Stimulated activated CD8-positive, alpha-beta memory T cell treated with anti-CD3 and anti-CD28 coated beads, Interleukin-12 subunit alpha, Interleukin-12 subunit beta, amount 100 ng/mL, for 1 hour (primary cell): ENCODE data around the gene PPP6R1.
A peak's percentile ranks its signal among the peaks of the same experiment; 100 is the strongest.

Source experiments
- DNase-seq: peaks from one replicate; pipeline ENCODE4 v3.0.0-alpha.2; 2020; ENCODE audit warnings: low read depth

The PPP6R1 gene, protein sequence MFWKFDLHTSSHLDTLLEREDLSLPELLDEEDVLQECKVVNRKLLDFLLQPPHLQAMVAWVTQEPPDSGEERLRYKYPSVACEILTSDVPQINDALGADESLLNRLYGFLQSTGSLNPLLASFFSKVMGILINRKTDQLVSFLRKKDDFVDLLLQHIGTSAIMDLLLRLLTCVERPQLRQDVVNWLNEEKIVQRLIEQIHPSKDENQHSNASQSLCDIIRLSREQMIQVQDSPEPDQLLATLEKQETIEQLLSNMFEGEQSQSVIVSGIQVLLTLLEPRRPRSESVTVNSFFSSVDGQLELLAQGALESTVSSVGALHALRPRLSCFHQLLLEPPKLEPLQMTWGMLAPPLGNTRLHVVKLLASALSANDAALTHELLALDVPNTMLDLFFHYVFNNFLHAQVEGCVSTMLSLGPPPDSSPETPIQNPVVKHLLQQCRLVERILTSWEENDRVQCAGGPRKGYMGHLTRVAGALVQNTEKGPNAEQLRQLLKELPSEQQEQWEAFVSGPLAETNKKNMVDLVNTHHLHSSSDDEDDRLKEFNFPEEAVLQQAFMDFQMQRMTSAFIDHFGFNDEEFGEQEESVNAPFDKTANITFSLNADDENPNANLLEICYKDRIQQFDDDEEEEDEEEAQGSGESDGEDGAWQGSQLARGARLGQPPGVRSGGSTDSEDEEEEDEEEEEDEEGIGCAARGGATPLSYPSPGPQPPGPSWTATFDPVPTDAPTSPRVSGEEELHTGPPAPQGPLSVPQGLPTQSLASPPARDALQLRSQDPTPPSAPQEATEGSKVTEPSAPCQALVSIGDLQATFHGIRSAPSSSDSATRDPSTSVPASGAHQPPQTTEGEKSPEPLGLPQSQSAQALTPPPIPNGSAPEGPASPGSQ

DNA sequence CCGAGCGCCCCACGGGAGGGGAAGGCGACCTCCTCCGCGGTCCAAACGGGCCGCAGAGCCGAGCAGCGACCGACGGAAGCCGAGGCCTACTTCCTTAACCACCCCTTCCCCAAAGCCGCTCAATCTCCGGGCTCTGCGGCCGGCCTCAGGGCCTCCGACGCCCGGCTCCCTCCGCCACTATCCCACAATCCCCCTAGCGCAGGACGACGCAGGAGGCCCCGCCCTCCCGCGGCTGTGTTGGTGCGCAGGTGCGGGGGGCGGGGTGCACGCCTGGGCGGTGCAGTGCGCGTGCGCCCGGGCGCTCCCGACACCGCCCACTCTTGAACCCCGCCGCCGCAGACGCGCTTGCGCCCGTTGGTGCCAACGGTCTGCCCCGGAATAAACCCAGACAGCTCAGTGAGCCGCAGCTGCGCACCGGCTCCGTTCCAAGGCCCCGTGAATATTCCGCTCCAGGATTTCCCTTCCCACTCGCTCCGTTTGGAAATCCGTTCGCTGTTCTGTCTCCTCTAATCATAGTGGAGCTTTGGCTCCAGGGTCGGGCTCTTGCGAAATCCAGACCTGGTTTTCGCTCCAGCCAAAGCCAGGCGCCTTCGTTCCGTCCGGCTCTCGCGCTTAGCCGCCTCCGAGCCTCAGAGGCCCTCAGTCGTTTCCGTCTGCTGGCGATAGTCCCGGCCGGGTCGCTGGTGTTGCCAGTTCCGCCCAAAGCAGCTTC lies at the start of gene PPP6R1:
Gene PPP6R1 (minus strand): TSS at position 190 of the 712 bp plus-strand sequence. CDS start 11,914 bp downstream, outside the sequence.
- DNase-seq, result peak; percentile 88

DNA sequence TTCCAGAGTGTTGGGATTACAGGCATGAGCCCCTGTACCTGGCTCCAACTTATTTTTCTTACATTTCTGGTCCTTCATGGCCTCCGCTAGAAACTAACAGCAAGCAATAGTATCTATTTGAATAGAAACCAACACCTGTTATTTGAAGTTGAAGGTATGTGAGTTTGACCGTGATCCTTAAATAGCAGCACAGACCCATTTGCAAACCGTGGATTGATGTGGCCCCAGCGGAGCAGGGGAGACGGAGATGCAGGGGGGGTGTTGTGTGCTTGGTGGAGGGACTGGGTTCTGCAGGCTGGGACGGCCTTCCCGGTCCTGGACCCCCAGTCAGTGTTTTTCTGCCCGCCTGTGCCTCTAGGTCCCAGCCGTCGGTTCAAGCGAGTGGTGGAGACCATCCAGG lies 49.5 kb upstream of the PPP6R1 start:
- DNase-seq, result no peak

DNA sequence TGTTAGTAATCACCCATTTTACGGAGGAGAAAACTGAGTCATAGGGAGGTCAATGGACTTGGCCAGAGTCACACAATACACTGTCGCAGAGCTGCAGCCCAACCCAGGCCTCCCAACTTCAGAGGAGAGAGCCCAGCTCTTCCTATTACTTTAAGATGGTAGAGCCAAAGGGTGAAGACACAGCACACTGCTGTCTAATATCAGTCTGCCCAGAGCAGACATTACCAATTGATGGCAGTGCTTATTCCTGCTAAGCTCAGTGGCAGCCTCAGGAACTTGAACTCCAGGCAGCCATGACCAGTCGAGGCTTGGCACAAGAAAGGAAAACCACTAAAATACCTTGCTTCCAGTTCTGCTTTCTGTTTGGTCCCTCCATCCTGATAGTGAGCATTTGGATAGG lies 47.9 kb upstream of the PPP6R1 start:
- DNase-seq, result no peak

DNA sequence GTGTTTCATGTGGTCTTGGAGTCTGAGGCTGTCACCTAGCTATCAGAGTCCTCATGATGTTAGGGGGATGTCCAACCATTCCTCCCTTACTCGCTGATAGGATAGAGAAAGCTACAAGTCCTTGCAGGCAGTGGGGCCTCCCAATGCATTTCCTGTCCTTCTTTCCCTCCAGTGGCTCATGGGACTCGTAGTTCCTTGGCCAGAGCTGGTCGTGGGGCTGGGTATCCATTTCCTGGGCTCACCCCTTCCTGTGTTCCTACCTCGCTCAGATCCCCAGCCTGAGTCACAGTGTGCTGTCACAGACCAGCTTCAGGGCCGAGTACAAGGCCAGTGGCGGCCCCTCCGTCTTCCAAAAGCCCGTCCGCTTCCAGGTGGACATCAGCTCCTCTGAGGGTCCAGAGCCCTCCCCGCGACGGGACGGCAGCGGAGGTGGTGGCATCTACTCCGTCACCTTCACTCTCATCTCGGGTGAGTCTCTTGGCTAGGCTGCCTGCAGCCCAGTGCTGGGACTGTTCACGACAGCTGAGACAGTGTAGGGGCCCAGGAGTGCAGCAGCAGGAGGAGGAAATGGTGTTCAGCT lies 47.3 kb upstream of the PPP6R1 start:
- no peak for DNase-seq

DNA sequence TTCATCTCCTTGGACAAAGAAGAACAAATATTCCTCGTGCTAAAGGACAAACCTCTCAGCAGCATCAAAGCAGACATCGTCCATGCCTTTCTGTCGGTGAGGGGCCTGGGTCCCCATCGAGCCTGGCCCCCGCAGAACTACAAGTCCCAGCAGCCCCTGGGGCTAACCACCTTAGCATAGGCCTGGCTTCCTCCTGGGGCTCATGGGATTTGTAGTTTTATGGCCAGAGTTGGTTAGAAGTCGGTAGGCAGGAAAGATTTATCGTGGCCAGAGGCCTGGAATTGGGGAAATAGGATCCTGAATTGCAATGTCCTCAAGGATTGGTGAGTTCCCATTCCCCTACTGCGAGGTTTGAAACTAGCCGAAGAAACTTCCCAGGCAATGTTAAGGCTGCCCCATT lies 46.7 kb upstream of the PPP6R1 start:
- DNase-seq, result peak; percentile 11

DNA sequence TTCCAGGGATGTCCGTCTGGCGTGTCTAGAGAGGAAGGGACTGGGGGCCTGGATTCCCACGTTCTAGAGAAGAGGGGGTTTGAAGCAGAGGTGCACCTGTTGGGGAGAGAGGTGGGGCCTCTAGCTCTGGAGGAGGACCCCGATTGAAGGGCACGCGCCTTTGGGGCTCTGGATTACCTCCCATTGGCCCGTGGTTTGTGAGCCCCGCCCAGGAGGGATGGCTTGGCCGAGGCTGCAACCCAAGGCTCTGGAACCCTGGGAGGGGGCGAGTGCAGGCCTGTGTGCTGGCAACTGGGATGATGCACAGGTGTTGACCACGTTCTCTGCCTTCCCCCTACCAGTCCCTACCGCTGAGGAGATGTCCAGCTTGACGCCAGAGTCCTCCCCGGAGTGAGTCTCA lies 46.2 kb upstream of the PPP6R1 start:
- DNase-seq, result no peak

DNA sequence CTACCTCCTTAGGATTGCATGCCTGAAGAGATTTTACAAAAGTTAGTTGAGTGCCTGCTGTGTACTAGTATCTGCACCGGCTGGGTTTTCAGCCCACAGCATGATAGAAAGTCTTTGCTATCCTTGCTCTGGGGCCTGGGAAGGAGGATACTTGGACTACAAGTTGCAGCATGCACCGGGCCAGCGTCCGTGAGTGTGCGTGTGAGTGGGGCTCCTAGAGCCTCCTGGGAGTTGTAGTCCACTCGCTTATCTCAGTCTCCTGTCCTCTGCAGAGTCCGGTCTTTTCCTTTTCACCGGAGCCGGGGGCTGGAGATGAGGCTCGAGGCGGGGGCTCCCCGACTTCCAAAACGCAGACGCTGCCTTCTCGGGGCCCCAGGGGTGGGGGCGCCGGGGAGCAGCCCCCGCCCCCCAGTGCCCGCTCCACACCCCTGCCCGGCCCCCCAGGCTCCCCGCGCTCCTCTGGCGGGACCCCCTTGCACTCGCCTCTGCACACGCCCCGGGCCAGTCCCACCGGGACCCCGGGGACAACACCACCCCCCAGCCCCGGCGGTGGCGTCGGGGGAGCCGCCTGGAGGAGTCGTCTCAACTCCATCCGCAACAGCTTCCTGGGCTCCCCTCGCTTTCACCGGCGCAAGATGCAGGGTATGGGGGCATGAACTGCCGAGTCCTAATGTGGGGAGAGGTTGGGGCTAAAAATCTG lies 45.6 kb upstream of the PPP6R1 start:
- DNase-seq, result no peak

DNA sequence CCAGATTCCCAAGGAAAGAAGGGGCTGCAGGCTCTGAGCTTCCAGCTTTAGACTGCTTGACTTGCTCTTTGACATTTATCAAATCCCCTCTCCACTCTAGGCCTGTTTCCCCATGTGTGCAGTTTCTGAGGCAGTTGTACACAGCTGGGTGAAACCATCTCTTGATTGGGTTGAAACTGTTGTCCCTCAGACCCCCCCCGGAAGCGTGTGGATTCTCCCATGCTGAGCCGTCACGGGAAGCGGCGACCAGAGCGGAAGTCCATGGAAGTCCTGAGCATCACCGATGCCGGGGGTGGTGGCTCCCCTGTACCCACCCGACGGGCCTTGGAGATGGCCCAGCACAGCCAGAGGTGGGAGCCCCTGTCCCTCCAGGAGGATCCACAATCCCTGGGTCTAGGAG lies 44.7 kb upstream of the PPP6R1 start:
- no peak for DNase-seq

DNA sequence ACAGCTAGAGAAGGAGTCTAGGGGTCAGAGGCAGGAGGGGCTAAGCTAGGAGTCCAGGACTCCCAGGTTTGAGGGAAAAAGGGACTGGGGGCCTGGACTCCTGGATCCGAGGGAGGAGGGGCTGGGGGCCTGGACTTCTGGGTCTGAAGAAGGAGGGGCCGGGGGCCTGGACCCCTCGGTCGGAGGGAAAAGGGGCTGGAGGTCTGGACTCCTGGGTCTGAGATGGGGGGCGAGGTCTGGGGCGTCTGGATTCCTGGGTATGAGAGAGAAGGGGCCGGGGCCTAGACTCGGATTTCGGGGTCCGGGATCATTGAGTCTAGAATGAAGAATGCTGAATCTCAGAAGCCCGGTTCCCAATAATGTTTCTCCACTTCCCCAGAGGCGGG lies 43.5 kb upstream of the PPP6R1 start:
- DNase-seq, result no peak

DNA sequence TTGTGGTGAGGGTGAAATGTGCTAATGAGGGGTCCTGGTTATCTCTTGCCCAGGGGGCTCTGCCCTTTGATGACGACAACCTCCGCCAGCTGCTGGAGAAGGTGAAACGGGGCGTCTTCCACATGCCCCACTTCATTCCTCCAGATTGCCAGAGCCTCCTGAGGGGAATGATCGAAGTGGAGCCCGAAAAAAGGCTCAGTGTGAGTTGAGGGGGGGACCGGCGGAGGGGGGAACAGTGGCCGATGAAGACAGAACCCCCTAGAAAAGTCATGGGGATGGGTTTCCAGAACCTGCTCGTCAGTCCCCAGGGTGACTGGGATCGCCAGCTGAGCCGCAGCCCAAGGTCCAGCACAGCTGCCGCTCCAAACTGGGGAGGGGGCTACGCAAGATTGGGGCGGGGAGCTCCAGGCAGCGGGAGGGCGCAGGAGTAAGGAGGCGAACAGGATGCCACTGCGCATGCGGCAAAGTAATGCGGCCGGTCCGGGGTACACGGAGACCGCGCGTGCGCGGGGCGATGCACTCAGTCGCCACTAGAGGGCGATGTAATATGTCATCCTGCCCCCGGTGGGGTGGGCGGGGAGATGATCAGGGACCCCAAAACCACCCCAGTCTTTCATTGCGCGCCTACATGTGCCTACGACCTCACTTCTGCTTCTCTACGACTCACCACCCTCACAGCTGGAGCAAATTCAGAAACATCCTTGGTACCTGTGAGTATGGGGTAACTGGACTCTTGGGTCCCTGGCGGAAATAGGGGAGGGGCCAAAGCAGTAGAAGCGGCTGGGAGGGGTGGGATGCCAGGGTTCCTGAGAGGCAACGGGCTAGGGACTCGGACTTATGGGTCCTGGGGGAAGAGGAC lies 42.9 kb upstream of the PPP6R1 start:
- peak; percentile 96 for DNase-seq

DNA sequence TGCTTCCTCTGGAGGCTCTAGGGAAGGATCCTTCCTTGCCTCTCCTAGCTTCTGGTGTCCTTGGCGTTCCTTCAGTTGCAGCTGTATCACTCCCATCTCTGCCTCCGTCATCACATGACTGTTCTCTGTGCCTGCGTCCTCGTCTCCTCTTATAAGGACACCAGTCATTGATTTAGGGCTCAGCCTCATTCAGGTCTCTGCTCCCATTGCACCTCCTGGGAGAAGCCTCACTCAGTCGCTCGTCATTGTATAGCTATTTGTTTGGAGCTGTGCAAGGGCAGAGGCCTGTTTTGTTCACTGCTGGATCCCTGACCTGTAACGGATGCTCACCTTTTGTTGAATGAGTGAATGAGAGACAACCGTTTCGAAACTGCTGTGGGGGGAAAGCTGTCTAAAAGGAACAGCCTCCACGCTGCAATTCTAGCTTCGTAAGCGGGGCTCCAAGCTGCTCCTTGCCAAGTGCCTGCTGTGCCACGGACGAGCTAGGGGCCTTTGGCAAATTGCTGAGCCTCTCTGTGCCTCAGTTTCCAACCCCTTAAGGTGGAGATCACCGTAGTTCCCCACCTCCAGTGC lies 42.2 kb upstream of the PPP6R1 start:
- no peak for DNase-seq

DNA sequence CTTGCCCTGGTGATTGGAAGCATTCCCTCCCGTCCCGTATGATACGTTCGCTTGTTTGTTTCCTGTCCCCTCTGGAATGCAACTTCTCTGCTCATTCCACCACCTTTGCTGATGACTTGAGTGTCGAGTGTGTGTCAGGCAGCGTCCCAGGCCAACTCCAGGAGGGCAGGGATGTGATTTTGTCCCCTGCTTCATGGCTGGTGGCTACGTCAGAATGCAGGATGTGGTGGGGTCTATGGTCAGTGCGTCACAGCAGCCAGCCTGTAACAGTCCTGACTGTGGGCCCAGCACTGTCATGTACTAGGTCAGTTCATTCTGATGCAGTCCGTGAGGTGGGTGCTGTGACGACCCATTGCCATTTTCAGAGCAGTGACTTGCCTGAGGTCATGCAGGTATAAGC lies 41.2 kb upstream of the PPP6R1 start:
- no peak for DNase-seq

DNA sequence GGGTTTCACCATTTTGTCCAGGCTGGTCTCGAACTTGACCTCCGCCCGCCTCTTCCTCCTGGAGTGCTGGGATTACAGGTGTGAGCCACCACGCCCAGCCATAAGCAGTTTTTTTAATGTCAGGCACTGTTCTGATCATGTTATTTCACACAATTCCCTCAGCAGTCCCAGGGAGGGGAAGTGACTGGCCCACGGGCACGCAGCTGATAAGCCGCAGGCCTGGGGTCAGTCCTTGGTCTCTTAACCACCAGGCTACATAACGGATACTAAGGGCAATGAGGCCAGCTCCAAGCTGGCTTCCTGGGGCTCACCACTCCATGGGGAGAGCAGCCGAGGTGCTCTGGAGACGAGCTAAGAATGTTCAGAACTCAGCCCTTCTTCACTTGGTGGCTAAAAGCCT lies 38.5 kb upstream of the PPP6R1 start:
- no peak for DNase-seq

DNA sequence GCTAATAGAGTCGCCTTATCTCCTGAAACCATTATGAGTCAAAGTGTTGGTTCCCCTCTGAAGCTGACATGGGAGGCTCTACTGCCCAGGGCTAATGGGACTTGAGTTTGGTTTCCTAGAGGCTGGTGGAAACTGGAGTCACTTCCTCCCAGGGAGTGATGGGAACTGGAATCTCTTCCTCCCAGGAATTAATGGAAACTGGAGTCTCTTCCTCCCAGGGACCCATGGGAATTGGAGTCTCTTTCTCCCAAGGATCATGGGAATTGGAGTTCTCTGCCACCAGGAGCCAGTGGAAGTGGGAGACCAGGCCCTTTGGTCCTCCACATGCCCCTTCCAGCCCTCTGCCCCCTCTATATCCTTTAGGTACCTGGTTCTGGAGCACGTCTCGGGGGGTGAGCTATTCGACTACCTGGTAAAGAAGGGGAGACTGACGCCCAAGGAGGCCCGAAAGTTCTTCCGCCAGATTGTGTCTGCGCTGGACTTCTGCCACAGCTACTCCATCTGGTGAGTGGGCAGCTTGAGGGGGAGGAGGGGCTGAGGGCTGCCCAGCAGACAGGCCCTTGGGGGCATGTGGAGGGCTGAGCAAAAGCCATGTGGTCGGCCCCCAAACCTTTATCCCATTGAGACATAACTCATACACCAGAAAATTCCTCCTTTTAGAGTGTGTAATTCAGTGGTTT lies 30.4 kb upstream of the PPP6R1 start:
- DNase-seq, result no peak

DNA sequence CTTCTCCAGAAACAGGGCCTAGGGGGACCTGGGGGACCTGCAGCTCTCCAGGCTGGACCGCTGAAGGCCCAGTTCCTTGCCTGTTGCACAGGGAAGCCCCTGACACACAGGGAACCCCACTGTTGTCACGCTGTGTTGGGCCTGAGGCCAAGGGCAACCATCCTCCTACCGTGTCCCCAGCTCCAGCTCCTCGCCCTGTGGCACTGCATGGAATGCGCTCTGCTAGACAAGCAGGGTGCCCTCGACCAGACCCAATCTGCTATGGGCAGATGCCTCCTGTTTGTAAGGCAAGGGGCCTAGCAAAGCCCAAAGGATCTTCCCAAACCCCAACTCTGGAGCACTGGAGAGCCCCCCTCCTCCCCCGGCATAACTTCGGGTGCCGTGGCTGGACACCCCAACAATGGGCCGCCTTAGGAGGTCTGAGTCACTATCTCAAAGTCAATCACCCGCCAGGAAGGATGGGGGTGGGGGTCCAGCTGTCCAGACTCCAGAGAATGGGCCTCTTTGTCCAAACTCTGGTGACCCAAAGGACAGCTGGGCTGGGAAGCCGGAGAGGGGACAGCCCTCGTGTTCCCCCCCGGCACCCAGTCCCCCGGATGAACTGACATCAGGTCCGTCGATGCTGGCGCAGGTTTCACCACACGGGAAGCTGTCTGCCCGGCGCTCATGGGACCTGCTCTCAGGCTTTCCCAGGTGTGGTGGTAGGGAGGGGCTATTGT lies 28.7 kb upstream of the PPP6R1 start:
- DNase-seq, result no peak

DNA sequence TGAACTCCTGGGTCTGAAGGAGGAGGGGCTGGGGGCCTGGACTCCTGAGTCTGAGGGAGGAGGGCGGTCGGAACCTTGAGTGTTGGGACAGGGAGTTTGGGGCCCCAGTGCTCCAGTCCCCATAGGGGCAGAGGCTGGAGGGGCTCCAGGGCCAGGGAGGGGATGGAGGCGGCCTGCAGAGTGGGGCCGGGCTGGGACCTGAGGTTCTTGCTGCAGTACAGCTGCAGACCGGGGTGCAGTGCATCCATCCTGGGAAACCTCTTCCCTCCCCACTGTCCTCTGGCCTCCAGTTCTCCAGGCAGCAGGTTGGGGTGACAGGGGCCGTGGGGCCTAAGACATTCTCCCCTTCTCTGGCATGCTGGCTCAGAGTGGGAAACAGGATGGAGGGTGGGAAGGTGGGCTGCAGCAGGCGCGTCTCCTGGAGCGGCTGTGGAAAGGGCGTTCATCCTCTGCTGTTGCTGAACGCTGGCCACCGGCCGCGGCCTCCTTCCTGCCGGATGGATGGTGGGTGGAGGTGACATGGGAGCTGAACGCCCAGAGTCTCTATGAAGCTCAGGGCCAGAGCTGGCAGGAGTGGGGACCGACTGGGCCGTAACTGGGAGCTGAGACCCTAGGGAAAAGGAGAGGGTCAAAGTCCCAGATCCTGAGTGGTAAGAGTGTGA lies 26.5 kb upstream of the PPP6R1 start:
- DNase-seq, result no peak

DNA sequence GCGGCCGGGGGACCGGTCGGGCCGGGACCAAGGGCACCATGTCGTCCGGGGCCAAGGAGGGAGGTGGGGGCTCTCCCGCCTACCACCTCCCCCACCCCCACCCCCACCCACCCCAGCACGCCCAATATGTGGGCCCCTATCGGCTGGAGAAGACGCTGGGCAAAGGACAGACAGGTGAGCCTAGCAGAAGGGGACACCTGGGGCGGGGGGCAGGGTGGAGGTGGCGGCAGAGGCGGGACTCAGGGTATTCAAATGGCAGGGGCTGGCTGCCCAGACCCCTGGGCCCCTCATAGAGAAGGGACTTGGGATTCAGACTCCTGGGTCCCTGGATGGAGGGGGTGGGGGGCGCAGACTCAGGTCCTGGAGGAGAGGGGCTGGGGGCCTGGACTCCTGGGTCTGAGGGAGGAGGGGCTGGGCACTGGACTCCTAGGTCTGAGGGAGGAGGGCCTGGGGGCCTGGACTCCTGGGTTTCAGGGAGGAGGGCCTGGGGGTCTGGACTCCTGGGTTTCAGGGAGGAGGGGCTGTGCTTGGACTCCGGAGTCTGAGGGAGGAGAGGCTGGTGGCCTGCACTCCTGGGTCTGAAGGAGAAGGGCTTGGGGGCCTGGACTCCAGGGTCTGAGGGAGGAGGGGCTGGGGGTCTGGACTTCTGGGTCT lies 25.7 kb upstream of the PPP6R1 start:
- DNase-seq, result no peak
